Colonic mucosa (tissue), 2 donors: ENCODE measurements around the gene ADIPOR2. TPM values are rescaled to one million over a fixed set of nuclear protein-coding genes. Genes with fewer than 3 reads are reported as not detected.

Experiments used
- microRNA-seq: library from miRNA; unstranded; fragments of <30 nt; microRNA quantifications from one replicate; pipeline ENCODE4, GENCODE V29; 2019
- total RNA-seq, 2 donors: library from RNA; stranded (reverse); fragmentation: NEBNext Ultra II Directional in 1 of 2; extraction: Animal tissue kit (Norgen Biotek cat#: 25700) in 1 of 2; gene quantifications; one replicate each; pipeline ENCODE4 v1.2.1, GENCODE V29; 2021
- donor health status: DM: no; HTN: no; CAD: no.
- donor health status: DM: no; HTN: no; CAD: no.

The ADIPOR2 gene
- total RNA-seq, 2 donors from 2014 or later, result 68.3 to 138 TPM

Small RNAs within 50 kb of the gene (microRNA-seq; reads per million reads assigned to microRNA genes)
- gene MIR3649, result not detected

Other genes with a start within 250 kb of the ADIPOR2 start
- gene FBXL14, start 96.5 kb upstream of the ADIPOR2 start, total RNA-seq, result 10 to 100 TPM; 32.3 to 37.4 TPM
- gene WNT5B, start 61.8 kb upstream of the ADIPOR2 start, total RNA-seq, result 1 to 10 TPM; 1.5 to 5.9 TPM
- not detected for gene LRTM2, start 129.5 kb downstream of the ADIPOR2 start, total RNA-seq
- 1 to 10 TPM; 3.3 to 3.7 TPM for gene CACNA2D4, start 227.6 kb downstream of the ADIPOR2 start, total RNA-seq